D721Med (cell line): ENCODE data around the gene CDH23.

Experiments
- DNase-seq: peaks from one replicate; pipeline ENCODE4 v3.0.0; 2011; ENCODE audit warnings: low spot score; ENCODE audit not compliant: insufficient read length
- FAIRE-seq: peaks from 2 replicates; lab custom pipeline; 2011; peaks lifted over from hg19 to GRCh38; lab: Jason Lieb, UNC
- CTCF ChIP-seq: IDR thresholded peaks from 2 replicates; pipeline ENCODE4 v1.5.1; 2012; ENCODE audit warnings: mild to moderate bottlenecking, control low read depth; ENCODE audit not compliant: insufficient read depth; ENCODE audit errors: missing control alignments

The CDH23 gene

GRCh38 chr10:71427246-71427645, 30.5 kb downstream of the CDH23 start:
- no peak for FAIRE-seq
- no peak for TF ChIP-seq CTCF
- no peak for DNase-seq

- no peak for TF ChIP-seq CTCF
- FAIRE-seq, result no peak
- no peak for DNase-seq
Observed at GRCh38 chr10:71429304-71429703, 32.6 kb downstream of the CDH23 start.

- no peak for FAIRE-seq
- no peak for DNase-seq
Observed at GRCh38 chr10:71429929-71430328, 33.2 kb downstream of the CDH23 start.

GRCh38 chr10:71431239-71432100, 34.8 kb downstream of the CDH23 start:
- FAIRE-seq (no peak), DNase-seq (no peak)
- TF ChIP-seq CTCF, result no peak

More at GRCh38 chr10:71429929-71430328, 33.2 kb downstream of the CDH23 start:
- no peak for TF ChIP-seq CTCF

GRCh38 chr10:71432101-71432905, 35.6 kb downstream of the CDH23 start:
- DNase-seq, result no peak
- TF ChIP-seq CTCF, result no peak
- FAIRE-seq, result no peak

GRCh38 chr10:71432956-71433767, 36.4 kb downstream of the CDH23 start:
- TF ChIP-seq CTCF, result no peak
- no peak for FAIRE-seq
- DNase-seq, result no peak
